NCI-H1105 treated with DMSO at 0.1 percent for 48 hours (cell line): ENCODE measurements around the gene FAM227A.
"Not testable (repeated sequence)": the region's sequence is repeated elsewhere in the genome, so short reads cannot be mapped to it uniquely, and the experiment has no call there.

Source experiments
- DNase-seq: peaks from one replicate; lab custom pipeline; 2025; lab: John Stamatoyannopoulos, UW

Gene FAM227A

GRCh38 chr22:38657045-38657909 is 1.1 kb upstream of the FAM227A start:
- peak; percentile 8 for DNase-seq

GRCh38 chr22:38655519-38656255 is 505 bp downstream of the FAM227A start:
- DNase-seq = peak; percentile 29

- DNase-seq = no peak
Observed at GRCh38 chr22:38653741-38654140, 2.5 kb downstream of the FAM227A start.

GRCh38 chr22:38652859-38653258 is 3.3 kb downstream of the FAM227A start:
- no peak for DNase-seq

- DNase-seq = no peak
Observed at GRCh38 chr22:38649841-38650522, 6.2 kb downstream of the FAM227A start.

GRCh38 chr22:38645430-38645829 is 10.8 kb downstream of the FAM227A start:
- no peak for DNase-seq

GRCh38 chr22:38644245-38644644 is 11.9 kb downstream of the FAM227A start:
- not testable (repeated sequence) for DNase-seq

- no peak for DNase-seq
Observed at GRCh38 chr22:38641476-38642040, 14.6 kb downstream of the FAM227A start.

GRCh38 chr22:38638728-38639127 is 17.5 kb downstream of the FAM227A start:
- no peak for DNase-seq

- DNase-seq = no peak
Observed at GRCh38 chr22:38638216-38638615, 18.0 kb downstream of the FAM227A start.

GRCh38 chr22:38632528-38632927 is 23.7 kb downstream of the FAM227A start:
- DNase-seq = no peak

- no peak for DNase-seq
Observed at GRCh38 chr22:38631724-38632123, 24.5 kb downstream of the FAM227A start.

- no peak for DNase-seq
Observed at GRCh38 chr22:38629108-38629507, 27.1 kb downstream of the FAM227A start.

- DNase-seq = no peak
Observed at GRCh38 chr22:38628444-38628843, 27.7 kb downstream of the FAM227A start.

- DNase-seq = no peak
Observed at GRCh38 chr22:38623351-38623750, 32.8 kb downstream of the FAM227A start.

GRCh38 chr22:38618682-38619081 is 37.5 kb downstream of the FAM227A start:
- no peak for DNase-seq

- no peak for DNase-seq
Observed at GRCh38 chr22:38618258-38618657, 37.9 kb downstream of the FAM227A start.

GRCh38 chr22:38615064-38615405 is 41.2 kb downstream of the FAM227A start:
- DNase-seq = not testable (repeated sequence)

GRCh38 chr22:38614332-38615063 is 41.7 kb downstream of the FAM227A start:
- DNase-seq = no peak

GRCh38 chr22:38613588-38613987 is 42.6 kb downstream of the FAM227A start:
- DNase-seq = no peak

GRCh38 chr22:38612217-38613006 is 43.8 kb downstream of the FAM227A start:
- DNase-seq = no peak
